Stimulated activated memory B cell treated with anti-CD40 and anti-IgM and Interleukin-4, amounts not matched to agents 10 μg/mL and 1 μg/mL and 100 μg/mL, for 72 hours (primary cell): Measurements from ENCODE around the gene TBXA2R.
A peak's percentile ranks its signal among the peaks of the same experiment; 100 is the strongest.

ENCODE experiments used
- ATAC-seq: fragments of 150-1000 bp; cut with Tn5 transposase; 2 replicates; pipeline ENCODE4 v1.10.0; 2021
- H3K27ac Mint-ChIP-seq: one replicate; pipeline ENCODE4 v1.8.0; 2022; ENCODE audit warnings: mild to moderate bottlenecking, mixed read lengths
- H3K27me3 Mint-ChIP-seq: one replicate; pipeline ENCODE4 v1.8.0; 2022; ENCODE audit warnings: mixed read lengths
- H3K36me3 Mint-ChIP-seq: one replicate; pipeline ENCODE4 v1.8.0; 2022; ENCODE audit warnings: mixed read lengths
- H3K4me1 Mint-ChIP-seq: one replicate; pipeline ENCODE4 v1.8.0; 2022; ENCODE audit warnings: mixed read lengths
- H3K4me3 Mint-ChIP-seq: one replicate; pipeline ENCODE4 v1.8.0; 2022; ENCODE audit warnings: mild to moderate bottlenecking, moderate library complexity, mixed read lengths
- H3K9me3 Mint-ChIP-seq: one replicate; pipeline ENCODE4 v1.8.0; 2022; ENCODE audit warnings: mixed read lengths

The TBXA2R gene

DNA sequence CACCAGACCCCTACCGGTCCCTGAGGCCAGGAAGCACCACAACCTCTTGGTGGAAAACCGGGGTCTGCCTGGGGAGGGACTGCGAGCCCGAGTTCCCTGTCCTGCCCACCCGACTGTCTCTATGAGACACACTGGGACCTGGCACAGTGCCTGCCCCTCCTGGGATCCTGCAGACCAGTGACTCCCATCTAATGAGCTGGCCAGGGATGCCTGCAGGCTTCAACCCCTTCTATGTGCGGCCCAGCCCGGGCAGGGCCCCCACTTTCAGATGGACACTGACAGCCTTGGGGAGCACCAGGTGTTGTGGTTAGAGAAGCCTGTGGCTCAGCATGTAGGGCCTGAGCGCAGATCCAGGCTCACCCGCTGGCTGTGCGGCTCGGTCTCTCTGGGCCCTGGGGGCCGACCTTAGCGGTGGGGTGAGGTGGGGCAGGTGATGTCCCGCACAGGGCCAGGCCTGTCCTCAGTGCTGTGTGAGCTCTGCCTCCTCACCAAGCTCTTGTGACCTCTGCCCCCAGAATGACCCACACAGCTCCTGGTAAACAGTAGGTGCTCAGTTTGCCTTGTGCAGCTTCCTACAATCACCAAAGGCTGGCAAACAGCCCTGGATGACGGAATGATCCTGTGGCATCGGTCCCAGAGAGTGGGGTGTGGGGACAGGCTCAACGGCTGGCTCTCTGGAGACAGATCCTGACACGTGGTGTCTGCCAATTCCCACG lies 37.8 kb upstream of the TBXA2R start:
- ATAC-seq: no peak
- H3K27me3 Mint-ChIP-seq: no peaks in the 10 kb centered on the region

DNA sequence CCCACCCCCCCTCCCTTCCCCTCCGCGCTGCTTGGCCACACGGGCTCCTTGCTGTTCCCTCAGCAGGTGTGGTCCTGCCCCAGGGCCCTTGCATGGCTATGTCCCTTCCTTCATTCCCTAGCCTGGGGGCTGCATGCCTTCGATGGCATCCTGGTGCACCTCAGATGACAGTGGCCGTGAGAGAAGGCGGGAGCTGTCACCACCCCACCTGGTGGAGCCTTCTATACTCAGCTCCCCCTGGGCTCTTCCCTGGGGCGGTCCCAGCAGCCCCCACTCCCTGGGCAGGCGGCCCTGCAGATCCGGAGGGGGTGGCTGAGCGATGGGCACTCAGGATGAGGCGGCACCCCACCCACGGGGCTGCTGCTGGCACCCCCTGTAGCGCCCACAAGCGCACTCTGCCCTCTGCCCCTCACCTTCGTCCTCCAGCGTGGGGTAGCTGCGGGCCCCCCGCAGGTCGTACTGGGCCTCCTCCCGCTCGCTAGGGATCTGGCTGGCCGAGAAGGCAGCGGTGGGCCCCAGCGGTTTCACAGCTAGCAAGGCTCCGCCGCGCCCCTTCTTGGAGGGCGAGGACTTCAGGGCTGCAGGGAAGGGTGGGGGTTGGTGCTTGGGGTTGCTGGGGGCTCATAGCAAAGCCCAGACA lies 37.1 kb upstream of the TBXA2R start:
- H3K27ac Mint-ChIP-seq: no peak overlapping the region
- H3K36me3 Mint-ChIP-seq: peaks cover 53% of the 10 kb centered on the region
- no peaks in the 10 kb centered on the region for H3K27me3 Mint-ChIP-seq
- no peaks in the 10 kb centered on the region for H3K4me1 Mint-ChIP-seq
- no peak for ATAC-seq
- no peak overlapping the region for H3K4me3 Mint-ChIP-seq
- H3K9me3 Mint-ChIP-seq: no peaks in the 10 kb centered on the region

More for the DNA sequence above, 37.8 kb upstream of the TBXA2R start:
- Mint-ChIP-seq H3K27ac (no peak overlapping the region), H3K4me1 (no peaks in the 10 kb centered on the region), H3K9me3 (no peaks in the 10 kb centered on the region), H3K36me3 (peaks cover 48% of the 10 kb centered on the region), H3K4me3 (no peak overlapping the region)

DNA sequence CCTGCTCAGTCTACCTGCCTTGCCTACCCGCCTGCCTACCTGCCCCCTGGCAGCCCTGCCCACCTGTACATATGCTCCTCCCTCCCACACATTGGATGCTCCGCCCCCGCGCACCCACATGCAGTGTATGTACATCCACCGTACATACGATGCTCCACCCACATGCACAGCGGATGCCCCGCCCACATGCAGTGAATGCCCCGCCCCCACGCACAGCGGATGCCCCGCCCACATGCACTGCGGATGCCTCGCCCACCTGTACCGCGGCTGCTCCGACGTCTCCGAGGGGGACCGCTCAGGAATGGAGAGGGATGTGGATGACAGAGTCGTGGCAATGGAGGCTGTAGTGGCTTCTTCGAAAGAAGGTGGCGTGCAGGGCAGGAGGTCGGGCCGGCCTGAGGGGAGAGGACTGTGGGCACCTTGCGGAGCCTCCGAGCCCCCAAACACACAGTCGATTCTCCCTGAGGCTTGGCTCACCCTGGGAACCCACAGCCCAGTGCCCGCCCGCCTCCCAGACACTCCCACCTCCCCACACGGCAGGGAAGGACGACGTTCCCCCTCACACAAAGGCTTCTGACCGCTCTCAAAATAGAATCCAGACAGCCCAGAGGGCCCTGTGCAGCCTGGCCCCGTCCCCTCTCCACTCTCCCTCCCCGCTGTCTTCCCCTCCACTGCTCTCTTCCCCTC lies 36.5 kb upstream of the TBXA2R start:
- H3K27me3 Mint-ChIP-seq: no peaks in the 10 kb centered on the region
- peaks cover 59% of the 10 kb centered on the region for H3K36me3 Mint-ChIP-seq
- no peak overlapping the region for H3K4me3 Mint-ChIP-seq
- no peaks in the 10 kb centered on the region for H3K9me3 Mint-ChIP-seq
- ATAC-seq: no peak
- no peaks in the 10 kb centered on the region for H3K4me1 Mint-ChIP-seq
- no peak overlapping the region for H3K27ac Mint-ChIP-seq

DNA sequence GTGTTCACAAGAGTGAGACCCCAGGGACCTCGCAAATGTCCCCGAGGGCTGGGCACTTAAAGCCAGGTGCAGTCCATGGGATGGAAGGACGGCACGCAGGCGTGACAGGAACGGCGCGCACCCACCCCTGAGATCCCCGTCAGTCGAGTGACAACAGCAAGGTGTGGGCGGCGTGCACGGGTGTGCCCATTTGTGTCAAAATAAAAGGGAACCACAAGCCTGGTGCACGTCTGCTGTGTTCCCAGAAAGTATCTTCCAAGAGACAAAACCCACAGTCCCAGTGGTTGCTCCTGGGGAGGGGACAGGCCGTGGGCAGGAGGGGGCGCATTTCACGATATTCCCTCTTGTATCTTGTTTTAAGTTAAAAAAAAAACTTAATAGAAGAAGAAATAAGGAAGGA lies 35.6 kb upstream of the TBXA2R start:
- H3K9me3 Mint-ChIP-seq: no peaks in the 10 kb centered on the region
- no peak for ATAC-seq
- no peak overlapping the region for H3K4me3 Mint-ChIP-seq
- H3K36me3 Mint-ChIP-seq: peaks cover 63% of the 10 kb centered on the region
- H3K4me1 Mint-ChIP-seq: no peaks in the 10 kb centered on the region
- H3K27me3 Mint-ChIP-seq: no peaks in the 10 kb centered on the region
- H3K27ac Mint-ChIP-seq: no peak overlapping the region

DNA sequence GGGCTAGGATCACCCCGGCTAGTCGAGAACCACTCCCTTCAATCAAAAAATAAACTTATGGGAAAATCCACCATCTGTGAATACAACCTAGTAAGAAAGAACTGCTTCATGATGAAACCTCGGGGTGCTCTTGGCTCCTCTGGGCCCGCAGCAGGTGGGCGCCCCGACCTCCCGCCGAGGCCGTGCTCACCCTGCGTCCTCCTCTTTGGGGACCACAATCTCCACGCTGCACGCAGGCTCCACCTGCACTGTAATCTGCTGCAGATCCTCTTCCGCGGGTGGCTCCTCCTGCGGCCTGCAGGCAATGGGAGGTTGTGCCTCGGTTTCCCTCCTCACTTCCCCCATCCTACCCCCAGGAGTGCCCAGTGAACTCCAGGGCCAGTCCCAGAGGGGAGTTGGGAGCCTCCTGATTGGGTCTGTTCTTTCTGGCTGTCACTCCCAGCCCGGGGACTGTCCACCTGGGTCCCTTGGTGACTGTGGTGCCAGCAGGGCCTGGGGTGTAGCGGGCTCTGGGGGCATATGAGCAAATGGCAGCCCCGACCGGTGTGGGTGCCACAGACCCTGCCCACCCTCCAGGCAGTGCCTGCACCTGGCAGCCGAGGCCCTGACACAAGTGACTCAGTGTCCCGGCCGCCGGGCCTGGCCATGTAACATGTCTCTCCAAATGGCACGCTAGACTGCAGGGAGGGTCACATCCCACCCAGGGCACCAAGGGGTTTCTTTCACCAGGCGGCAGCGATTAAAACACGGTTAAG lies 35.0 kb upstream of the TBXA2R start:
- Mint-ChIP-seq H3K27me3 (no peaks in the 10 kb centered on the region), H3K36me3 (peaks cover 61% of the 10 kb centered on the region), H3K4me1 (no peaks in the 10 kb centered on the region)

DNA sequence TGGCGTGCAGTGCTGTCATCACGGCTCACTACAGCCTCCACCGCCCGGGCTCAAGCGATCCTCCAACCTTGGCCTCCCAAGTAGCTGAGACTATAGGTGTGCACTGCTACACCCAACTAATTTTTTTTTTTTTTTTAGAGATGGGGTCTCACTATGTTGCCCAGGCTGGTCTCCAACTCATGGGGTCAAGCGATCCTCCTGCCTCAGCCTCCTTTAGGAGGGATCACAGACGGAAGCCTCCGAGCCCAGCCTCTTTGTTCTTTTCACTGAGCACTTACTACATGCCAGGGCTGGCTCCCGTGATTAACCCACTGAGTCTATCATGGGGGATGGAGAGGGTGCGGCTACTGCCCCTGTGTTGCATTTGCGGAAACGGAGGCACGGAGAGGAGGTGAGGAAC lies 32.8 kb upstream of the TBXA2R start:
- ATAC-seq: no peak
- H3K27ac Mint-ChIP-seq: no peak overlapping the region
- no peak overlapping the region for H3K4me3 Mint-ChIP-seq
- H3K36me3 Mint-ChIP-seq: peaks cover 50% of the 10 kb centered on the region
- no peaks in the 10 kb centered on the region for H3K4me1 Mint-ChIP-seq
- H3K9me3 Mint-ChIP-seq: no peaks in the 10 kb centered on the region
- no peaks in the 10 kb centered on the region for H3K27me3 Mint-ChIP-seq

More for the DNA sequence above, 35.0 kb upstream of the TBXA2R start:
- Mint-ChIP-seq H3K9me3 (no peaks in the 10 kb centered on the region), H3K27ac (no peak overlapping the region), H3K4me3 (no peak overlapping the region)
- ATAC-seq: no peak

DNA sequence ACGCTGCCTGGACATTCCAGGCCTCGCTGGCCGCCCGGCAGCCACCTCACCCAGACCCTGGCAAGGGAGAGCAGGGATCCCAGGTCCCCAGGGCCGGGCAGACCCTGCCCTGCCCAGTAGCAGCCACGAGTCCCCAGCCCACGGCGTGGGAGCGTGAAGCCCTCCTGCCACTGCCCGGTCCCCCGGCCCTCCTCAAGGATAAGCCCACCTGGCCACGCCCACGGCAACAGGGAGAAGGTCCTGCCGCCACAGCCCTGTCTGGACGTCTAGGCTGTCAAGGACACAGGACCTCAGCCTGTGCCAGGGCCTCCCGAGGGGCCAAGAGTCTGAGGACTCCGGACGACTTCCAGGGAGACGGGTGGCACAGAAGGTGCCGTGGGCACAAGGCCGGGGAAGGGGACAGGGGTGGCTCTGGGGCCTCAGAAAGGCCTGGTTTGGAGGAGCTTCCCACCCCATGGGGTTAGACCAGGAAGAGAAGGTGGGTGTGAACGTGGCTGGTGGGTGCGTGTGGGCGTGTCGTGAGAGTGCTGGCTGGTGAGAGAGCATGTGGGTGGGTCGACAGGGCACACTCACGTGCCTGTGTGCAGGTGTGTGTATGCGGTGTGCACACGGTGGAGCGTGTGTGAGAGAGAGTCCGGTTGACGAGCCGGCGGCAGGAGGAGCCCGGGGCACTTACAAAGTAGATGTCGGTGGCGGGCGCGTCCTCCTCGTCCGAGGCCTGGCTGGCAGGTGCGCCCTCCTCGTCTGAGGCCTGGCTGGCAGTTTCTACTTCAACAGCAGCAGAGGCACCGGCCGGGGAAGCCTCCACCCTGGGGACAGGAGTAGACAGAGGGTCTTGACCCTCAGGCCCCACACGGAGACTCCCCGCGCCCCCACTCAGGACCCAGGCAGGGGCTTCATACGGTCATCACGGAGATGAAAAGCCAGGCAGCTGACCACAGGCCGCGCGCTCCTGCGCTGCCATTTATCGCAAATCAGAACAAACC lies 31.8 kb upstream of the TBXA2R start:
- peak; percentile 22 for ATAC-seq
- Mint-ChIP-seq H3K9me3 (no peaks in the 10 kb centered on the region), H3K27ac (no peak overlapping the region), H3K27me3 (no peaks in the 10 kb centered on the region), H3K4me3 (no peak overlapping the region), H3K4me1 (no peaks in the 10 kb centered on the region), H3K36me3 (peaks cover 45% of the 10 kb centered on the region)

DNA sequence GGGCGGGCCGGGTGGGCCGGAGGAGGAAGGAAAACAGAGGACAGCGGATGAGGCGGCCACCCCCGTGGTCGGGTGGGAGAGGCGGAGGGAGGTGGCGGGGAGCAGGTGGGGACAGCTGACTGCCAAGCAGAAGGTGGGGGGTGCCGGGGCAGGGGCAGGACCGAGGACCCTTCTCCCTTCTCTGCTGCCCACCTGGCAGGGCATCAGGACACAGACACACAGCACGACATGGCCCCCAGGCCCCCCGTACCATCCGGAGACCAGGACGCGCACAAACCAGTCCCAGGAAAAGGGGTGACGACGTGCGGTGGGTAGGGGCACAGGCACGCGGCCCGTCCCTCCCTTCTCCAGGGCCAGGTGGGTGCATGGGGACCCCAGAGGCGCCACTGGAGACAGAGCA lies 30.9 kb upstream of the TBXA2R start:
- no peak overlapping the region for H3K4me3 Mint-ChIP-seq
- no peaks in the 10 kb centered on the region for H3K27me3 Mint-ChIP-seq
- no peaks in the 10 kb centered on the region for H3K4me1 Mint-ChIP-seq
- no peaks in the 10 kb centered on the region for H3K9me3 Mint-ChIP-seq
- H3K27ac Mint-ChIP-seq: no peak overlapping the region
- ATAC-seq: peak; percentile 20
- peaks cover 38% of the 10 kb centered on the region for H3K36me3 Mint-ChIP-seq

DNA sequence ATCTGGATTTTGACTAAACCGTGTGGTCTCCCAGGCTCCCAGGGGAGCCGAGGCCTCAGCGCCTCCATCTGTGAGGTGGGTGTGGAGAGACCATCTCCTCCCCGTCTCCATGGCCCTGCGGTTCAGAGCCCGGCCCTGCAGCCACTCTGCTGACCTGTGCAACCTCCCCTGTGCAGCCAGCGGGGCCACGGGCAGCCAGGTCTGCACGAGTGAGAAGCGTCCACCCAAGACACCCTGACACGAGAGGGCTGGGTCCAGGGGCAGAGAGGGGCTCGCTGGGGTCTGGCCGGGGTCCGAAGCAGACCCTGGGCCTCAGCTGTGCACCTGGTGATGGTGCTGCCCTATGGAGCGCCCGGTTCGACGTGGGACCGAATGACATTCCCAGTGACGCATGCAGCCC lies 30.3 kb upstream of the TBXA2R start:
- no peak overlapping the region for H3K27ac Mint-ChIP-seq
- no peaks in the 10 kb centered on the region for H3K9me3 Mint-ChIP-seq
- no peaks in the 10 kb centered on the region for H3K4me1 Mint-ChIP-seq
- no peaks in the 10 kb centered on the region for H3K27me3 Mint-ChIP-seq
- no peak for ATAC-seq
- no peak overlapping the region for H3K4me3 Mint-ChIP-seq
- H3K36me3 Mint-ChIP-seq: peaks cover 38% of the 10 kb centered on the region

DNA sequence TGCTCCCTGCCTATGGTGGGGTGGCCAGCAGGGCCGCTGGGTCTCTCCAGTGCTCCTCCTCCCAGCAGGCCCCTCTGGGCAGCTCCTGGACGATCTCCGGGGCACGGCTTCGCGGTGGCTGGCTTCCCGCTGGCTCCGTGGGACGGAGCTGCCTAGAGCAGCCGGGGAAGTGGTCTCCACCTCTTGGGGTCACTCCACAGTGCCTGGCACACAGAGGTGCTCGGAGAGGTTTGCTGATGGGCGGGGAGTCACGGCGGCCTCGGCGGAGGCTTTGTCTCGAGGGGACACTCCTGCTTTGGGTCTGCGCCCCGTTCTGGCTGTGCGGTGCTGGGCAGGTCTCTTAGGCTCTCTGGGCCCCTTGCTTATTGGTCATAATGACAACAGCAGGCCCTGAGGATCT lies 29.8 kb upstream of the TBXA2R start:
- Mint-ChIP-seq H3K27me3 (no peaks in the 10 kb centered on the region), H3K9me3 (no peaks in the 10 kb centered on the region), H3K4me3 (no peak overlapping the region), H3K36me3 (peaks cover 34% of the 10 kb centered on the region), H3K27ac (no peak overlapping the region), H3K4me1 (no peaks in the 10 kb centered on the region)
- no peak for ATAC-seq

DNA sequence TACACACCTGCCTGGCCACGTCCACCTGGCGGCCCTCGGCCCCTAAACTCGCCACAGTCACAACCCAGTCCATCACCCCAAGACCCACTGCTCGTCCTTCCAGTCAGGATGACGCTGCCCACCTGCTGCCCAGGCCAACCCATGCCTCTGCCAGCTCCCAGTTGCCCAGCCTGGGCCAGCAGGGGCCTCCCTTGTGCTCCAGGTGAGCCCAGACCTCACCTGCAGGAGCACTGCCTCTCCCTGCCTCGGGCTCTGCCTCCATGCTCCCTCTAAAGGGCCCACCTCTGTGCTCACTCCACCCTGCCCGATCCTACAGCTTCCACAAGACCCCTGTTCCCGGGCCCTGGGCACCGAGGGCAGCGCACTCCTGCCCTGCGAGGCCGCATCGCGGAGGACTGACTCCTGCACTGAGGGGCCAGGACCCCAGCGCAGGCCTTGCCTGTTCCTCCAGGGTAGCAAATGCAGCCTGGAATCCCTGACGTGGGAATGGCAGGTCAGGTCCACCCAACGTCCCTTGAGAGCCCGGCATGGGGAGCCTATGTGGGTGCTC lies 27.9 kb upstream of the TBXA2R start:
- Mint-ChIP-seq H3K27me3 (no peaks in the 10 kb centered on the region), H3K9me3 (no peaks in the 10 kb centered on the region), H3K4me3 (no peak overlapping the region), H3K36me3 (peaks cover 36% of the 10 kb centered on the region), H3K4me1 (no peaks in the 10 kb centered on the region), H3K27ac (peak overlapping the region; percentile 31)
- ATAC-seq: no peak

DNA sequence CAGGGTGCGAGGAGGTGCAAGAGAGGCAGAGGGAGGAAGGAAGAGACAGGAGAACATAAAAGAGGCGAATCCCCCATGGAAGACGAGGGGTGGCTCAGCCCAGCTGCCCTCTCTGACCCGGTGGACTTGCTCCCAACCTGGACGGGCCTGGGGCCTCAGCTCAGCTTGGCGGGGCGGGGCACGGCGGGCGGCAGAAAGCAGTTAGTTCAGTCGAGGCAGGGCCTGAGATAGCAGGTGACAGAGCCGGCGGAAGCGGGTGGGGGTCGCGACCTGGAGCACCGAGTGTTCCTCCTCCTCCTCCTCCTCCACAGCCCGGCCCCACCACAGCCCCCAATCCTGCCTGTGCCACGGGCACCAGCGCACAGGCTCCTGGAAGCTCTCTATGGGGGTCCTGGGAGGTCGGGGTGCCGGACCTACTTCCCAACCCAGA lies 26.9 kb upstream of the TBXA2R start:
- Mint-ChIP-seq H3K27ac (no peak overlapping the region), H3K4me1 (no peaks in the 10 kb centered on the region), H3K9me3 (no peaks in the 10 kb centered on the region), H3K36me3 (peaks cover 28% of the 10 kb centered on the region), H3K27me3 (no peaks in the 10 kb centered on the region), H3K4me3 (no peak overlapping the region)
- no peak for ATAC-seq

DNA sequence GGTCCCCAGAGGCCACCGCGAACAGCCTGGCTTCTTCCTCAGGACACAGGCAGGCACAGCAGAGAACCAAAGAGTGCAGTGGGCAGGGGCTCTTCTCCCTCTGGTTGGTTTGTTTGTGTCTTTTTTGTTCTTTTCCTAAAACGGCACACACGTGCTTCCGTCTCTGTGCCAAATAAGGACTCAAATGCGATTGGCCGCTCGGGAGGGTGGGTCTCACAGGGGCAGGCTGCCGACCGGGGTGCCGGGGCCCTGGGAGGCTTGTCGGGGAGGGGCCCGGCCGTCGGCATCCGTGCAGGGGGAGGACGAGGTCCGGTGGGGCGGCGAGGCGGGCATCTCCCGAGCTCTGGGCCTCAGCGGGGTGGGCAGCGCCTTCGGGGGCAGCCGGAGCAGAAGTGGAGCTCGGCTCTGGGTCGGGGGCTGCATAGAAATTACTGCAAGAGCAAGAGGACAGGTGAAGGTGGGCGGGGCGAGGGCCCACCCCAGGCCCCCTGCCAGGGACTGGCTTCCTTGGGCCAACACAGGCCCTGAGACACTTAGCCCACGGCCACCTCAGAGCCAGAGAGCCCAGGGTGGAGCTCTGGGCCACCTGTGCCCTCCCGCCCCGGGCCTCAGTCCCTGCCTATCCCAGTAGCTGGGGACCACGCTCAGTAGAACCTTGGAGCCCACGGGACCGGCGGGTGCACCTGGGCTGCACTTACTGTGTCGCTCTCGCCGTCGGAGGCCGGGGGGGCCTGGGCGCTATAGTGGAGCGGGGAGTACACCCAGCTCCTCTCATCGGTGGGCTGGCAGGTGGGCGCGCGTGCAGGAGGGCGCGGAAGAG lies 26.3 kb upstream of the TBXA2R start:
- H3K36me3 Mint-ChIP-seq: peaks cover 23% of the 10 kb centered on the region
- H3K4me1 Mint-ChIP-seq: no peaks in the 10 kb centered on the region
- H3K4me3 Mint-ChIP-seq: no peak overlapping the region
- H3K27ac Mint-ChIP-seq: no peak overlapping the region
- H3K9me3 Mint-ChIP-seq: no peaks in the 10 kb centered on the region
- H3K27me3 Mint-ChIP-seq: no peaks in the 10 kb centered on the region
- peak; percentile 28 for ATAC-seq
